Heart left ventricle (tissue), 16 donors: ENCODE data around the gene HERC2. TPM values are rescaled to one million over a fixed set of nuclear protein-coding genes. Genes with fewer than 3 reads are reported as not detected.

Experiments used
- ATAC-seq, 4 donors: fragments of 200-7000 bp; cut with Tn5 transposase; one replicate each; pipeline ENCODE4 v1.9.1; 2020 to 2022; ENCODE audit warnings: moderate library complexity in 4 of 4, mild to moderate bottlenecking in 3 of 4, moderate number of reproducible peaks in 1 of 4
- DNase-seq, 5 donors: peaks; one replicate each; pipeline ENCODE4 v3.0.0-alpha.2; 2020
- H3K27ac ChIP-seq, 12 donors: fragments of 200-600 bp; sonication (generic) in 4 of 12; one replicate each; pipeline versions ENCODE4 v1.5.0 to v1.8.0; 2016 to 2022; ENCODE audit warnings: mild to moderate bottlenecking in 2 of 12
- H3K27me3 ChIP-seq, 9 donors: fragments of 200-600 bp; sonication (generic) in 2 of 9; one replicate each; pipeline versions ENCODE4 v1.5.1 to v1.8.0; 2016 to 2022; ENCODE audit warnings: mild to moderate bottlenecking in 3 of 9
- H3K36me3 ChIP-seq, 9 donors: fragments of 200-600 bp; sonication (generic) in 2 of 9; one replicate each; pipeline versions ENCODE4 v1.5.0 to v1.8.0; 2018 to 2022; ENCODE audit warnings: mild to moderate bottlenecking in 2 of 9
- H3K4me1 ChIP-seq, 12 donors: fragments of 200-600 bp; sonication (generic) in 4 of 12; one replicate each; pipeline versions ENCODE4 v1.5.0 to v1.8.0; 2016 to 2022; ENCODE audit warnings: mild to moderate bottlenecking in 3 of 12
- H3K4me3 ChIP-seq, 12 donors: fragments of 200-600 bp; sonication (generic) in 4 of 12; one replicate each; pipeline versions ENCODE4 v1.5.0 to v1.8.0; 2017 to 2022; ENCODE audit warnings: mild to moderate bottlenecking in 9 of 12, moderate library complexity in 4 of 12
- H3K9me3 ChIP-seq, 12 donors: fragments of 200-600 bp; sonication (generic) in 4 of 12; one replicate each; pipeline versions ENCODE4 v1.5.0 to v1.8.0; 2016 to 2022; ENCODE audit warnings: mild to moderate bottlenecking in 1 of 12
- POLR2A ChIP-seq, 2 donors: fragments of 450-650 bp; IDR thresholded peaks; one replicate each; pipeline ENCODE4 v1.6.1; 2017; ENCODE audit warnings: antibody characterized with exemption in 2 of 2, mild to moderate bottlenecking in 2 of 2, moderate library complexity in 2 of 2
- WGBS, 4 donors: extraction: QIAGEN DNeasy Blood & Tissue Kit in 2 of 4; methylation state at CpG; one replicate each; pipeline versions ENCODE4 v1.1.5 to v1.1.7; 2013 to 2018; 5-methylcytosine and 5-hydroxymethylcytosine counted together
- intact Hi-C, 10 donors: fragments of 100-400 bp; cut with DNase I; formaldehyde crosslinking; loops; one replicate each; pipeline versions ENCODE4 v1.11.1 to v1.14.2; 2022
- polyA plus RNA-seq, 2 donors: library from polyadenylated mRNA; stranded (reverse); fragments of 200-250 nt; gene quantifications; one replicate each; pipeline ENCODE4 v1.2.3, GENCODE V29; 2013
- total RNA-seq, 9 donors: library from RNA; depleted of rRNA in 2 of 9; stranded (reverse); fragments of >200 nt in 2 of 9; fragmentation: NEBNext Ultra II Directional in 3 of 9; extraction: Animal tissue kit (Norgen Biotek cat#: 25700) in 3 of 9; gene quantifications; one replicate each; pipeline versions ENCODE4 v1.1.0 to v1.2.4, GENCODE V29; 2016 to 2023
- TF ChIP-seq, protein P1 (sequence below), 12 donors: fragments of 200-600 bp; sonication (generic) in 4 of 12; IDR thresholded peaks; one replicate each; pipeline versions ENCODE4 v1.5.0 to v1.8.0; 2018 to 2022; ENCODE audit warnings: antibody characterized with exemption in 12 of 12, mild to moderate bottlenecking in 5 of 12
- donor health status: ischemic (EF 13 %, LVEDD 7.1; RV severe dilation, severe dysfunction).
- donor health status: healthy with polysubstance abuse.
- donor health status: DM: no; HTN: yes; CAD: no.
- donor health status: DM: no; HTN: no; CAD: no.
- donor health status: ischemic (EF 25% LVEDD 6.9; RV normal size, moderate dysfunction).
- donor health status: ischemic (EF 25% LVEDD 5.7; RV mildly dilated, moderate dysfunction).
- donor health status: healthy.
- donor health status: DM: yes; HTN: yes; CAD: no.
- donor health status: ischemic (EF 35%, LVEDD 5.7; RV mildly dilated, moderate dysfunction).
- donor health status: nonischemic (EF 11% LVEDD 7.7; RV severe dilation, severe dysfunction).
- donor health status: DM: yes; HTN: yes; CAD: no.
- donor health status: PGD.
- donor health status: ischemic (EF 29% LVEDD 5.4; RV normal size, mild dysfunction).
- donor health status: nonischemic (EF 23%, LVEDD 6.1; RV moderate dilation, normal function).

Gene HERC2
- total and polyA plus RNA-seq, 11 donors, result 25.9 to 70.5 (median 59.0) TPM

DNA sequence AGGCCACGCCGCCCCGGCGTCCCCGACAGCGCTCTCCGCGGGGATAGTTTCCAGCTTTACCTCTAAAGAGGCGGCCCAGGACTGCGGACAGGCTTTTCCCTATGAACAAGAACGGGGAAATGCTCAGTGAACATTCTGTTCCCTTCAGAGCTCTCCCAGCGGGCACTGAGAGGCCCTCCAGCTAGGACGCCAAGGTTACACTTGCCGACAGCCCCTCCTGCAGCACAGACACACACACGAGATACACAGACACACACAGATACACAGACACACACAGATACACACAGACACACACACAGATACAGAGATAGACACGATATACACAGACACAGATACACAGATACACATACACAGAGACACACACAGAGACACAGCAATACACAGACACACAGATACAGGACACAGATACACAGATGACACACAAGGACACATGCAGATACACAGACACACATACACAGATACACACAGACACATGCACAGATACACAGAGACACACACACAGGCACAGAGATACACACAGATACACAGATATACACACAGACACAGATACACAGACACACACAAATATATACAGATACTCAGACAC, 222.3 kb downstream of the HERC2 start:
- 8 to 16% (median 12%) methylated on average over 14 to 16 of the region's 16 CpGs for whole genome bisulfite sequencing, 4 donors
- Histone ChIP-seq H3K9me3 (no peaks in the 10 kb centered on the region), H3K4me3 (peak overlapping the region in 9 of 12 donors; percentile 5 to 41 (median 32)), H3K27ac (no peak overlapping the region), H3K4me1 (peaks cover 0 to 38% (median 28%) of the 10 kb centered on the region in 12 donors), H3K36me3 (no peaks in the 10 kb centered on the region), H3K27me3 (peaks cover 0 to 62% (median 11%) of the 10 kb centered on the region in 9 donors)
- peak in 2 of 4 donors; percentile 1 to 3 for ATAC-seq
- TF ChIP-seq POLR2A (IDR thresholded peaks at IDR 0.05), result no peak
- TF ChIP-seq, protein P1, sequence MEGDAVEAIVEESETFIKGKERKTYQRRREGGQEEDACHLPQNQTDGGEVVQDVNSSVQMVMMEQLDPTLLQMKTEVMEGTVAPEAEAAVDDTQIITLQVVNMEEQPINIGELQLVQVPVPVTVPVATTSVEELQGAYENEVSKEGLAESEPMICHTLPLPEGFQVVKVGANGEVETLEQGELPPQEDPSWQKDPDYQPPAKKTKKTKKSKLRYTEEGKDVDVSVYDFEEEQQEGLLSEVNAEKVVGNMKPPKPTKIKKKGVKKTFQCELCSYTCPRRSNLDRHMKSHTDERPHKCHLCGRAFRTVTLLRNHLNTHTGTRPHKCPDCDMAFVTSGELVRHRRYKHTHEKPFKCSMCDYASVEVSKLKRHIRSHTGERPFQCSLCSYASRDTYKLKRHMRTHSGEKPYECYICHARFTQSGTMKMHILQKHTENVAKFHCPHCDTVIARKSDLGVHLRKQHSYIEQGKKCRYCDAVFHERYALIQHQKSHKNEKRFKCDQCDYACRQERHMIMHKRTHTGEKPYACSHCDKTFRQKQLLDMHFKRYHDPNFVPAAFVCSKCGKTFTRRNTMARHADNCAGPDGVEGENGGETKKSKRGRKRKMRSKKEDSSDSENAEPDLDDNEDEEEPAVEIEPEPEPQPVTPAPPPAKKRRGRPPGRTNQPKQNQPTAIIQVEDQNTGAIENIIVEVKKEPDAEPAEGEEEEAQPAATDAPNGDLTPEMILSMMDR (IDR thresholded peaks at IDR 0.05), result no peak
- no peak for DNase-seq
- intact Hi-C loops, result no loop called here

DNA sequence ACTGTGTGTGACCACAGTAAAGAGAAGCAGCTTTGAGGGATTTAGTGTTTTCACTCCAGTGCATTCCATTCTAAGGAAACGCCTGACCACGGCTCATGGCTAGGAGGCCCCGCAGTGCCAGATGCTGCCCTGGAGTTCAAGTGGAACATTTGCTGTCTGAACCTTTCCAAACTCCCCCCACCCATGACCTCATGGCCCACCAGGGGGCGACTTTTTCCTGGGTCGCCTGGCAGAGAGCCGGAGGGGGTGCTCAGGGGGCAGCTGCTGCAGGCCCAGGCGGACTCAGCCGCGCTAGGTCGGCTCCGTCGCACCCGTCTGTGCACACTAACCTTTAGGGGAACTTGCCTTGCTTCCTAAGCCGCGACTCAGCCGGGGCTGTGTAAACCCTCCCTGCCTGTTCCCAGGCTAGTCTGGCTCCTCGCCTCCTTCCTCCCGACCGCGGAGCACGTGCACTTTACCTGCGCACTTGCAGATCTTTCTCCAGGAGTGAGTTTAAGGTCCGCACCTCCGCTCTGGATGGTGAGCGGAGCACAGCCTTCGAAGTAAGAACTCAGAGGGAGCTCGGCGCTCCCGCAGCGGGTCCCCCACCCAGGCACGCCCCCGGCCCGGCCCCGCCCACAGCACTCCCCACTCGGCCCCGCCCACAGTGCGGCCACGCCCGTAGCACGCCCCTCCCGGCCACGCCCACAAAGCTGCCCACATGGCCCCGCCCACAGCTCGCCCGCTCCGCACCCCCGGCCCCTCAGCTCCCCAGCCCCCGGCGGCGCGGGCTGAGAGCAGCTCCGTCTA, 223.0 kb downstream of the HERC2 start, which contains the start of gene OCA2:
OCA2 (minus strand) TSS at position 550 of the 789 bp plus-strand sequence. CDS start 17,441 bp downstream, outside the sequence.
- intact Hi-C loops, result no loop called here
- TF ChIP-seq, protein P1 (IDR thresholded peaks at IDR 0.05), result peak in 6 of 12 donors; percentile 8 to 27 (median 16)
- TF ChIP-seq POLR2A (IDR thresholded peaks at IDR 0.05), result no peak
- Histone ChIP-seq H3K27me3 (peaks cover 0 to 64% (median 17%) of the 10 kb centered on the region in 9 donors), H3K4me3 (peak within 1 kb of the TSS in 9 of 12 donors; percentile 5 to 41 (median 32)), H3K36me3 (no peaks in the 10 kb centered on the region), H3K27ac (no peak within 1 kb of the TSS), H3K9me3 (no peaks in the 10 kb centered on the region), H3K4me1 (peaks cover 0 to 44% (median 31%) of the 10 kb centered on the region in 12 donors)
- 7 to 17% (median 11%) methylated on average over 26 to 52 of the region's 52 CpGs for WGBS, 4 donors
- ATAC-seq (peak in 2 of 4 donors; percentile 31 to 42), DNase-seq (peak in 4 of 5 donors; percentile 54 to 78 (median 60))

DNA sequence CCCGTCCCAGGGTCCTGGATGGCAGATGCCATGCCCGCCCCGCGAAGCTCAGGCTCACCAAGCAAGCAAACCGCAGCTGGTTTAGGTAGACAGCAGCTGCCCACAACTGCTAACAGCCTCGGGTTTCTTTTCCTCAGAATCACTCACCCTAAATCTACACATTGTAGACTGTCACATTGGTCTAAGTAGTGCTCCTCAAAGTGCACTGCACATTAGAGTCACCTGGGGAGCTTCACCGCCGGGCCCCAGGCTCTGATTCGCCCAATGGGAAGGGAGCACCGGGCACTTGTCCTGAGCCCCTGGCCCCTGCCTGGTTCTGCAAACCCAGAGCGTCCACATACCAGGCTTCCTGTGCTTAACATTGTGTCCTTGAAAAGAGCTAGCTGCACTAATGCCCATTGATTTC, 223.6 kb downstream of the HERC2 start:
- Histone ChIP-seq H3K4me1 (peaks cover 0 to 44% (median 31%) of the 10 kb centered on the region in 12 donors), H3K27me3 (peaks cover 0 to 69% (median 19%) of the 10 kb centered on the region in 9 donors), H3K36me3 (no peaks in the 10 kb centered on the region), H3K27ac (no peak overlapping the region), H3K4me3 (no peak overlapping the region), H3K9me3 (no peaks in the 10 kb centered on the region)
- ATAC-seq, result no peak
- WGBS, 4 donors, result 75 to 78% (median 77%) methylated on average over 10 to 11 of the region's 11 CpGs
- TF ChIP-seq, protein P1 (IDR thresholded peaks at IDR 0.05), result no peak
- no peak for TF ChIP-seq POLR2A (IDR thresholded peaks at IDR 0.05)
- intact Hi-C loops, result no loop called here
- peak in 1 of 5 donors; percentile 24 for DNase-seq
